CD4-positive, alpha-beta T cell treated with Interleukin-4 for 4 hours (primary cell): ENCODE results near the gene RELN.
"Not testable (repeated sequence)": the region's sequence is repeated elsewhere in the genome, so short reads cannot be mapped to it uniquely, and the experiment has no call there.

Experiments used
- DNase-seq: peaks from one replicate; pipeline ENCODE4 v3.0.0-alpha.2; 2020

Gene RELN

GRCh38 chr7:103989200-103989784, at the start of gene RELN:
Gene RELN, minus strand, starts transcription at chr7:103989658. Its CDS starts 302 bp downstream, at chr7:103989356.
- DNase-seq: no peak

GRCh38 chr7:104038136-104038535, 48.7 kb upstream of the RELN start:
- no peak for DNase-seq

GRCh38 chr7:104036889-104037288, 47.4 kb upstream of the RELN start:
- not testable (repeated sequence) for DNase-seq

- no peak for DNase-seq
These were observed 45.9 kb upstream of the RELN start for GRCh38 chr7:104035351-104035750.

- no peak for DNase-seq
These were observed 45.2 kb upstream of the RELN start for GRCh38 chr7:104034679-104035078.

- no peak for DNase-seq
These were observed 44.4 kb upstream of the RELN start for GRCh38 chr7:104033837-104034236.

- no peak for DNase-seq
These were observed 43.0 kb upstream of the RELN start for GRCh38 chr7:104032486-104032885.

- DNase-seq: no peak
These were observed 40.3 kb upstream of the RELN start for GRCh38 chr7:104029765-104030164.

- no peak for DNase-seq
These were observed 35.2 kb upstream of the RELN start for GRCh38 chr7:104024632-104025031.

GRCh38 chr7:104023100-104023499, 33.6 kb upstream of the RELN start:
- no peak for DNase-seq

GRCh38 chr7:104018425-104018824, 29.0 kb upstream of the RELN start:
- no peak for DNase-seq

GRCh38 chr7:104017001-104017400, 27.5 kb upstream of the RELN start:
- DNase-seq: no peak

- no peak for DNase-seq
These were observed 23.4 kb upstream of the RELN start for GRCh38 chr7:104012835-104013234.

GRCh38 chr7:104011829-104012228, 22.4 kb upstream of the RELN start:
- no peak for DNase-seq

GRCh38 chr7:104010052-104010909, 20.8 kb upstream of the RELN start:
- DNase-seq: no peak

- no peak for DNase-seq
These were observed 18.6 kb upstream of the RELN start for GRCh38 chr7:104008107-104008506.

GRCh38 chr7:104007614-104008013, 18.2 kb upstream of the RELN start:
- no peak for DNase-seq

- no peak for DNase-seq
These were observed 15.7 kb upstream of the RELN start for GRCh38 chr7:104005197-104005596.

GRCh38 chr7:103996639-103997038, 7.2 kb upstream of the RELN start:
- no peak for DNase-seq

GRCh38 chr7:103996017-103996551, 6.6 kb upstream of the RELN start:
- no peak for DNase-seq

GRCh38 chr7:103995554-103995953, 6.1 kb upstream of the RELN start:
- no peak for DNase-seq

GRCh38 chr7:103993551-103993950, 4.1 kb upstream of the RELN start:
- DNase-seq: no peak

GRCh38 chr7:103991406-103991805, 1.9 kb upstream of the RELN start:
- DNase-seq: no peak

GRCh38 chr7:103990991-103991390, 1.5 kb upstream of the RELN start:
- no peak for DNase-seq
